ENCODE data around the gene GATA1. TPM values are rescaled to one million over a fixed set of nuclear protein-coding genes. Genes with fewer than 3 reads are reported as not detected.

The GATA1 gene
- total RNA-seq, 1 donor from 2014 or later = 1.6 TPM

GRCh38 chrX:48792219-48792618 is 5.8 kb downstream of the GATA1 start:
- Histone ChIP-seq H3K4me3 (ENCODE audit: low read length in 3 of 3) (no peak overlapping the region), H3K27ac (ENCODE audit: low read depth, low read length) (no peak overlapping the region), H3K4me1 (ENCODE audit: control insufficient read depth in 3 of 3, insufficient read depth in 3 of 3, low read length in 3 of 3) (no peaks in the 10 kb centered on the region), H3K36me3 (ENCODE audit: control insufficient read depth in 3 of 3, insufficient read depth in 3 of 3, low read length in 3 of 3) (no peaks in the 10 kb centered on the region), H3K27me3 (ENCODE audit: control insufficient read depth in 3 of 3, insufficient read depth in 3 of 3, low read length in 3 of 3) (peaks cover 0 to 2% (median 0%) of the 10 kb centered on the region in 3 donors), H3K9ac (ENCODE audit: low read depth in 1 of 3, low read length in 3 of 3) (no peak overlapping the region), H3K9me3 (ENCODE audit: control insufficient read depth in 3 of 3, low read length in 3 of 3) (no peaks in the 10 kb centered on the region)

- no peaks in the 10 kb centered on the region for H3K4me1 ChIP-seq (ENCODE audit: control insufficient read depth in 3 of 3, insufficient read depth in 3 of 3, low read length in 3 of 3)
- no peaks in the 10 kb centered on the region for H3K9me3 ChIP-seq (ENCODE audit: control insufficient read depth in 3 of 3, low read length in 3 of 3)
- no peak overlapping the region for H3K9ac ChIP-seq (ENCODE audit: low read depth in 1 of 3, low read length in 3 of 3)
- H3K27me3 ChIP-seq (ENCODE audit: control insufficient read depth in 3 of 3, insufficient read depth in 3 of 3, low read length in 3 of 3) = no peaks in the 10 kb centered on the region
- H3K4me3 ChIP-seq (ENCODE audit: low read length in 3 of 3) = no peak overlapping the region
- H3K27ac ChIP-seq (ENCODE audit: low read depth, low read length) = no peak overlapping the region
- no peaks in the 10 kb centered on the region for H3K36me3 ChIP-seq (ENCODE audit: control insufficient read depth in 3 of 3, insufficient read depth in 3 of 3, low read length in 3 of 3)
Measured at GRCh38 chrX:48793935-48794334, 7.5 kb downstream of the GATA1 start.

GRCh38 chrX:48794340-48794910 is 8.0 kb downstream of the GATA1 start:
- Histone ChIP-seq H3K36me3 (ENCODE audit: control insufficient read depth in 3 of 3, insufficient read depth in 3 of 3, low read length in 3 of 3) (no peaks in the 10 kb centered on the region), H3K27ac (ENCODE audit: low read depth, low read length) (no peak overlapping the region), H3K4me1 (ENCODE audit: control insufficient read depth in 3 of 3, insufficient read depth in 3 of 3, low read length in 3 of 3) (no peaks in the 10 kb centered on the region)

GRCh38 chrX:48794911-48795515 is 8.6 kb downstream of the GATA1 start:
- Histone ChIP-seq H3K27me3 (ENCODE audit: control insufficient read depth in 3 of 3, insufficient read depth in 3 of 3, low read length in 3 of 3) (no peaks in the 10 kb centered on the region), H3K9ac (ENCODE audit: low read depth in 1 of 3, low read length in 3 of 3) (no peak overlapping the region), H3K4me1 (ENCODE audit: control insufficient read depth in 3 of 3, insufficient read depth in 3 of 3, low read length in 3 of 3) (no peaks in the 10 kb centered on the region), H3K4me3 (ENCODE audit: low read length in 3 of 3) (no peak overlapping the region), H3K9me3 (ENCODE audit: control insufficient read depth in 3 of 3, low read length in 3 of 3) (no peaks in the 10 kb centered on the region), H3K36me3 (ENCODE audit: control insufficient read depth in 3 of 3, insufficient read depth in 3 of 3, low read length in 3 of 3) (no peaks in the 10 kb centered on the region), H3K27ac (ENCODE audit: low read depth, low read length) (no peak overlapping the region)

More at GRCh38 chrX:48794340-48794910, 8.0 kb downstream of the GATA1 start:
- Histone ChIP-seq H3K27me3 (ENCODE audit: control insufficient read depth in 3 of 3, insufficient read depth in 3 of 3, low read length in 3 of 3) (no peaks in the 10 kb centered on the region), H3K9me3 (ENCODE audit: control insufficient read depth in 3 of 3, low read length in 3 of 3) (no peaks in the 10 kb centered on the region), H3K4me3 (ENCODE audit: low read length in 3 of 3) (no peak overlapping the region), H3K9ac (ENCODE audit: low read depth in 1 of 3, low read length in 3 of 3) (no peak overlapping the region)

- Histone ChIP-seq H3K9me3 (ENCODE audit: control insufficient read depth in 3 of 3, low read length in 3 of 3) (no peaks in the 10 kb centered on the region), H3K27me3 (ENCODE audit: control insufficient read depth in 3 of 3, insufficient read depth in 3 of 3, low read length in 3 of 3) (no peaks in the 10 kb centered on the region), H3K27ac (ENCODE audit: low read depth, low read length) (no peak overlapping the region), H3K36me3 (ENCODE audit: control insufficient read depth in 3 of 3, insufficient read depth in 3 of 3, low read length in 3 of 3) (peaks cover 0 to 5% (median 3%) of the 10 kb centered on the region in 3 donors), H3K9ac (ENCODE audit: low read depth in 1 of 3, low read length in 3 of 3) (no peak overlapping the region), H3K4me1 (ENCODE audit: control insufficient read depth in 3 of 3, insufficient read depth in 3 of 3, low read length in 3 of 3) (peaks cover 11 to 16% (median 11%) of the 10 kb centered on the region in 3 donors), H3K4me3 (ENCODE audit: low read length in 3 of 3) (no peak overlapping the region)
Measured at GRCh38 chrX:48798318-48798717, 11.9 kb downstream of the GATA1 start.

- Histone ChIP-seq H3K4me3 (ENCODE audit: low read length in 3 of 3) (peak overlapping the region; percentile 83 to 84 (median 83)), H3K27ac (ENCODE audit: low read depth, low read length) (peak overlapping the region; percentile 90), H3K4me1 (ENCODE audit: control insufficient read depth in 3 of 3, insufficient read depth in 3 of 3, low read length in 3 of 3) (peaks cover 11 to 16% (median 11%) of the 10 kb centered on the region in 3 donors), H3K9ac (ENCODE audit: low read depth in 1 of 3, low read length in 3 of 3) (peak overlapping the region; percentile 65 to 83 (median 79)), H3K36me3 (ENCODE audit: control insufficient read depth in 3 of 3, insufficient read depth in 3 of 3, low read length in 3 of 3) (peaks cover 5 to 12% (median 5%) of the 10 kb centered on the region in 3 donors), H3K9me3 (ENCODE audit: control insufficient read depth in 3 of 3, low read length in 3 of 3) (no peaks in the 10 kb centered on the region), H3K27me3 (ENCODE audit: control insufficient read depth in 3 of 3, insufficient read depth in 3 of 3, low read length in 3 of 3) (no peaks in the 10 kb centered on the region)
Measured at GRCh38 chrX:48800574-48801279, 14.3 kb downstream of the GATA1 start.

GRCh38 chrX:48801280-48802088 is 15.1 kb downstream of the GATA1 start, which contains the start of gene HDAC6:
HDAC6 (plus strand) TSS chrX:48802067; CDS start chrX:48802693, 626 bp downstream.
- Histone ChIP-seq H3K36me3 (ENCODE audit: control insufficient read depth in 3 of 3, insufficient read depth in 3 of 3, low read length in 3 of 3) (peaks cover 5 to 16% (median 5%) of the 10 kb centered on the region in 3 donors), H3K9me3 (ENCODE audit: control insufficient read depth in 3 of 3, low read length in 3 of 3) (no peaks in the 10 kb centered on the region), H3K4me1 (ENCODE audit: control insufficient read depth in 3 of 3, insufficient read depth in 3 of 3, low read length in 3 of 3) (peaks cover 11 to 16% (median 11%) of the 10 kb centered on the region in 3 donors), H3K9ac (ENCODE audit: low read depth in 1 of 3, low read length in 3 of 3) (peak within 1 kb of the TSS; percentile 88 to 96 (median 92)), H3K4me3 (ENCODE audit: low read length in 3 of 3) (peak within 1 kb of the TSS; percentile 83 to 84 (median 83)), H3K27ac (ENCODE audit: low read depth, low read length) (peak within 1 kb of the TSS; percentile 99), H3K27me3 (ENCODE audit: control insufficient read depth in 3 of 3, insufficient read depth in 3 of 3, low read length in 3 of 3) (no peaks in the 10 kb centered on the region)

GRCh38 chrX:48802089-48802904 is 15.9 kb downstream of the GATA1 start:
- no peaks in the 10 kb centered on the region for H3K27me3 ChIP-seq (ENCODE audit: control insufficient read depth in 3 of 3, insufficient read depth in 3 of 3, low read length in 3 of 3)
- peak overlapping the region; percentile 99 for H3K27ac ChIP-seq (ENCODE audit: low read depth, low read length)
- H3K9ac ChIP-seq (ENCODE audit: low read depth in 1 of 3, low read length in 3 of 3) = peak overlapping the region; percentile 88 to 96 (median 92)
- H3K9me3 ChIP-seq (ENCODE audit: control insufficient read depth in 3 of 3, low read length in 3 of 3) = no peaks in the 10 kb centered on the region
- H3K36me3 ChIP-seq (ENCODE audit: control insufficient read depth in 3 of 3, insufficient read depth in 3 of 3, low read length in 3 of 3) = peaks cover 5 to 16% (median 5%) of the 10 kb centered on the region in 3 donors
- peaks cover 11 to 16% (median 11%) of the 10 kb centered on the region in 3 donors for H3K4me1 ChIP-seq (ENCODE audit: control insufficient read depth in 3 of 3, insufficient read depth in 3 of 3, low read length in 3 of 3)
- H3K4me3 ChIP-seq (ENCODE audit: low read length in 3 of 3) = peak overlapping the region; percentile 72 to 76 (median 73)

- H3K27me3 ChIP-seq (ENCODE audit: control insufficient read depth in 3 of 3, insufficient read depth in 3 of 3, low read length in 3 of 3) = no peaks in the 10 kb centered on the region
- H3K4me1 ChIP-seq (ENCODE audit: control insufficient read depth in 3 of 3, insufficient read depth in 3 of 3, low read length in 3 of 3) = peaks cover 11 to 16% (median 11%) of the 10 kb centered on the region in 3 donors
- H3K27ac ChIP-seq (ENCODE audit: low read depth, low read length) = peak overlapping the region; percentile 99
- no peaks in the 10 kb centered on the region for H3K9me3 ChIP-seq (ENCODE audit: control insufficient read depth in 3 of 3, low read length in 3 of 3)
- H3K9ac ChIP-seq (ENCODE audit: low read depth in 1 of 3, low read length in 3 of 3) = peak overlapping the region; percentile 88 to 96 (median 92)
- peak overlapping the region in 2 of 3 donors; percentile 72 to 76 for H3K4me3 ChIP-seq (ENCODE audit: low read length in 3 of 3)
- H3K36me3 ChIP-seq (ENCODE audit: control insufficient read depth in 3 of 3, insufficient read depth in 3 of 3, low read length in 3 of 3) = peaks cover 5 to 17% (median 5%) of the 10 kb centered on the region in 3 donors
Measured at GRCh38 chrX:48802905-48803200, 16.5 kb downstream of the GATA1 start.
